ENCODE measurements around the gene TIMP2. TPM values are rescaled to one million over a fixed set of nuclear protein-coding genes. Genes with fewer than 3 reads are reported as not detected.

The TIMP2 gene
- total RNA-seq, 2 donors from 2014 or later = 99.1 to 158 TPM

DNA sequence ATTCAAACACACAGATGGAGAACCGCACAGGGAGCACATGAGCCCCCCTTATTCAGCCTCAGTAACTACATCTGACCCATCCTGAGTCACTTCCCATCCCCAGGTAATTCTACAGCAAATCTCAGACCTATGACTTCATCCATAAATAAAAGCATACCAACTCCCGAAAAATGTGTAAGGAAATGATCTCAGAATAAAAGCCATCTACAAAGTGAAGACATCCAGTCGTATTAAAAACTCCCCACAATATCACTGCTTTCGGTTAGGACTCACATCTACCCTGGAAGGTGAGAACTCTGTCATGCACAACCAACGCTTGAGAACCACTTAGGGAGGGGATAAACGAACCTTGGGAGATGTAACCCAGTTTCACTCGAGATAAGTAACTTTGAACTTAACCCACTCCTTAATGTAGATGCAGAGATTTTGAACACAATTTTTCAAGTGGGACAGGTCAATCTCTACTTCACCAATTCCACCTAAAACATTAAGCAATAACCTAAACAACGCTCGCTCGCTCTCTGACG lies 85.9 kb downstream of the TIMP2 start:
- Histone ChIP-seq H3K9me3 (no peaks in the 10 kb centered on the region), H3K36me3 (peaks cover 40% of the 10 kb centered on the region), H3K27me3 (no peaks in the 10 kb centered on the region), H3K27ac (peak overlapping the region; percentile 96 to 99), H3K4me3 (peak overlapping the region; percentile 90 to 91), H3K4me1 (peaks cover 0 to 20% of the 10 kb centered on the region in 2 donors)
- TF ChIP-seq, protein P1, sequence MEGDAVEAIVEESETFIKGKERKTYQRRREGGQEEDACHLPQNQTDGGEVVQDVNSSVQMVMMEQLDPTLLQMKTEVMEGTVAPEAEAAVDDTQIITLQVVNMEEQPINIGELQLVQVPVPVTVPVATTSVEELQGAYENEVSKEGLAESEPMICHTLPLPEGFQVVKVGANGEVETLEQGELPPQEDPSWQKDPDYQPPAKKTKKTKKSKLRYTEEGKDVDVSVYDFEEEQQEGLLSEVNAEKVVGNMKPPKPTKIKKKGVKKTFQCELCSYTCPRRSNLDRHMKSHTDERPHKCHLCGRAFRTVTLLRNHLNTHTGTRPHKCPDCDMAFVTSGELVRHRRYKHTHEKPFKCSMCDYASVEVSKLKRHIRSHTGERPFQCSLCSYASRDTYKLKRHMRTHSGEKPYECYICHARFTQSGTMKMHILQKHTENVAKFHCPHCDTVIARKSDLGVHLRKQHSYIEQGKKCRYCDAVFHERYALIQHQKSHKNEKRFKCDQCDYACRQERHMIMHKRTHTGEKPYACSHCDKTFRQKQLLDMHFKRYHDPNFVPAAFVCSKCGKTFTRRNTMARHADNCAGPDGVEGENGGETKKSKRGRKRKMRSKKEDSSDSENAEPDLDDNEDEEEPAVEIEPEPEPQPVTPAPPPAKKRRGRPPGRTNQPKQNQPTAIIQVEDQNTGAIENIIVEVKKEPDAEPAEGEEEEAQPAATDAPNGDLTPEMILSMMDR (IDR thresholded peaks at IDR 0.05) = no peak
- DNase-seq (ENCODE audit: low spot score) = no peak

DNA sequence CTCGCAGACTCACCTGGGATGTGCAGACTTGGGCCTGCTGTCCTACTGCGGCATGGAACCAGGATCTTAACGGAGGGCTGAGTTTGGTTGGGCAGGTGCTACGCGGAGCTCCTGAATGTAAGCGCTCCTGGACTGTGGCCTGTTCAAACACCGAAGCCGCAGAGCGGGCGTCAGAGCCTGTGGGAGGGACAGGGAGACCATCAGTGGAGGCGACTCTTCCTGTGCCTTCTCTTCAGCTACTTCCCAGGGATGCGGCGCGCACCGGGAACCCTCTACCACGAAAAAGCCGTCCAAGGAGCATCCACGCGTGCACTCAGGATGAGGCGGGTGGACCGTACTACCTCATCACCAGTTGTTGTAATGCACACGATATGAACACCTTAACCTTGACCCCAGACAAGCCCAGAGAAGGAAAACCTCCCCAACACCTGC lies 86.6 kb downstream of the TIMP2 start:
- no peak overlapping the region for H3K27ac ChIP-seq
- H3K4me1 ChIP-seq = peaks cover 0 to 20% of the 10 kb centered on the region in 2 donors
- H3K9me3 ChIP-seq = no peaks in the 10 kb centered on the region
- H3K36me3 ChIP-seq = peaks cover 47% of the 10 kb centered on the region
- TF ChIP-seq, protein P1 (IDR thresholded peaks at IDR 0.05) = no peak
- no peak overlapping the region for H3K4me3 ChIP-seq
- no peak for DNase-seq (ENCODE audit: low spot score)
- H3K27me3 ChIP-seq = no peaks in the 10 kb centered on the region

DNA sequence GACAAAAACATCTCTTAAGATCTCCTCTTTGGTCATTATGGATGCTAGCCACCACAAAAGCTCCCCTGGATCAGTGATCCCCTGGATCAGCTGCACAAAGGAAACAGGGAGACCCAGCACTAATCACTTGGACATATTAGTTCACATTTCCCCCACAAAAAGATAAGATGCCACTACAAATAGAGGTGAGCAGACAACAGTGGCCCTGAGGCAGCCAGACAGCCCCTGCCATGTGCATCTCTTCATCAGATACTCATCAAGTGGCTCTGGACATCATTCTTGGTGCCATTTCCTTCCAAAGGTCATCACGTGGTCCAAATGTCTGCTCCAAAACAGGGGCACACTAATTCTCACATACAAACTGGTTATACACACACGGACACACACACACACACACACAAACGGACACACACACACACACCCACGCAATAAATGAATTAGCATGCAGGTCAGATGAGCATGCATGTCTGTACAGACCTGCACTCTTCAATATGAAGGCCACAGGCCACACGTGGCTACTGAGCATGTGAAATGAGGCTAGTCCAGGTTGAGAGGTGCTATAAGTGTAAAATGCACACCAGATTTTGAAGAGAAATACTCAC lies 88.7 kb downstream of the TIMP2 start:
- Histone ChIP-seq H3K9me3 (no peaks in the 10 kb centered on the region), H3K27me3 (no peaks in the 10 kb centered on the region), H3K36me3 (peaks cover 68% of the 10 kb centered on the region), H3K27ac (no peak overlapping the region), H3K4me3 (no peak overlapping the region), H3K4me1 (peaks cover 0 to 18% of the 10 kb centered on the region in 2 donors)
- no peak for DNase-seq (ENCODE audit: low spot score)
- TF ChIP-seq, protein P1 (IDR thresholded peaks at IDR 0.05) = no peak

DNA sequence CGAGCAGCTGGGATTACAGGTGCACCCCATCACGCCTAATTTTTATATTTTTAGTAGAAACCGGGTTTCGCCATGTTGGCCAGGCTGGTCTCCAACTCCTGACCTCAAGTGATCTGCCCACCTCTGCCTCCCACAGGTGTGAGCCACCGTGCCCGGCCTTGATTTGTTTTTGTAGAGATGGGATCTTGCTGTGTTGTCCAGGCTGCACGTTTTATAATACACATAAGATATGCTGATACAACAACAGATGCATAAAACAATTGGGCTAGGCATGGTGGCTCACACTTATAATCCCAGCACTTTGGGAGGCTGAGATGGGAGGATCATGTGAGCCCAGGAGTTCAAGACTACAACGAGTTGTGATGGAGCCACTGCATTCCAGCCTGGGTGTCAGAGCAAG lies 90.6 kb downstream of the TIMP2 start:
- TF ChIP-seq, protein P1 (IDR thresholded peaks at IDR 0.05) = no peak
- peaks cover 0 to 12% of the 10 kb centered on the region in 2 donors for H3K4me1 ChIP-seq
- no peak overlapping the region for H3K27ac ChIP-seq
- no peaks in the 10 kb centered on the region for H3K27me3 ChIP-seq
- H3K9me3 ChIP-seq = no peaks in the 10 kb centered on the region
- DNase-seq (ENCODE audit: low spot score) = no peak
- no peak overlapping the region for H3K4me3 ChIP-seq
- peaks cover 86% of the 10 kb centered on the region for H3K36me3 ChIP-seq

DNA sequence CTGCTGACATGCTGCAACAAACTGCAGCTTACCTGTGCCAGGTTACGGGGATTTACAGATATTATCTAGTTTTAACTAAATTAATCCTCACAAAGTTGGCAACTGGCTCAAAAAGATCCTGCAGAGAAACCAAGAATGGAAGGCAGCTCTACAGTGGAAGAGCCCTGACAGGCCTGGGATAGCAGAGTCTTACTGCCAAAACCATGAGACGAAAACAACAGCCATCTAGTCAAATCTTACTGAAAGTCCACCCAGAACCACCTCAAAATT lies 92.7 kb downstream of the TIMP2 start:
- Histone ChIP-seq H3K27me3 (no peaks in the 10 kb centered on the region), H3K4me3 (no peak overlapping the region), H3K9me3 (no peaks in the 10 kb centered on the region), H3K36me3 (peaks cover 99% of the 10 kb centered on the region), H3K27ac (no peak overlapping the region), H3K4me1 (no peaks in the 10 kb centered on the region)
- no peak for DNase-seq (ENCODE audit: low spot score)
- TF ChIP-seq, protein P1 (IDR thresholded peaks at IDR 0.05) = no peak

All from right atrium auricular region (tissue), 2 donors.